ENCODE data around the gene PLA2G1B. TPM values are rescaled to one million over a fixed set of nuclear protein-coding genes. Genes with fewer than 3 reads are reported as not detected.

The PLA2G1B gene
- total and polyA plus RNA-seq, 8 donors = 1.1 to 76.9 (median 1.8) TPM

DNA sequence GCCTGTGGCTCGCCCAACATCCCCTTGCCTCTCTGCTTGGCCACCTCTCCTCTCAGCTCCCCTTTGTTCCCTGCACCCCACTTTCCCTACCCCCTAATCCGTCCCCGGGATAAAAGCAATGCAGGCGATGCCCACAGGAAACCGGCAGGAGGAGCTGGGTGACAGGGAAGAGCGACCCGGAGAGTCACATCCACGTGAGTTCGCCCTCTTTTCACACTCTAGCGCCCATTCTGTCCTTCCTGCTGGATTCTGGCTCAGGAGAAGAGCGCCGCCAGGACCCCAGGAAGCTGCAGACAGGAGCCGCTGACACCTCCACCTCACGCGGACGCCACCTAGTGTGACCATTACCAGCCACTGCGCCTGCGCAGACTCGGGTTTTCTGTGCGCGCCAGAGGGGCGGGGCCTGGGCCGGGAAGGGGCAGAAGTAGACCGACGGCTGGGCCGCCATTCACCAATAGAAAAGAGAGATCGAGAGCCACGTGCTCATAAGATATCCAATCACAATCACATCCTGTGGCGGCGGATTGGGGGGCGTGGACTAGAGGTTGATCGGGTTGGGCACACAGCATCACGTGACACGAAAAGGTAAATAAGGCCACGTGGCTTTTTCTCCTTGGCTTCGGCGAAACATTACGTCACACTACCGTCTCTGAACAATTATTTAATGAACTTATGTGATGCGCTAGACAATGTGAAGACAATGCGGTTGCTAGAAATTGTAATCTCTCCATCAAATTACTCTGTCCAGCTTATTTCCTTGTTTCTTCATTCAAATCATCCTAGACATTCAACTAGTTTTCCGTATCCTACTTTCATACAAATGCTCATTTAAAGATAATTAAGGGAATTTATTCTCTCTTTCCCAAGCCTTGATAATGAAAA, 10.1 kb downstream of the PLA2G1B start:
- ATAC-seq (peak; percentile 98), DNase-seq (peak; percentile 94 to 99 (median 98))
- Histone ChIP-seq H3K4me3 (peak overlapping the region; percentile 42 to 56), H3K9me3 (no peaks in the 10 kb centered on the region), H3K27ac (peak overlapping the region; percentile 84 to 85), H3K36me3 (no peaks in the 10 kb centered on the region), H3K27me3 (no peaks in the 10 kb centered on the region), H3K4me1 (peaks cover 0 to 15% of the 10 kb centered on the region in 2 donors)
- TF ChIP-seq CTCF (IDR thresholded peaks at IDR 0.05) = peak; percentile 33 to 54
- intact Hi-C loops (cut with DNase I) = no loop called here

DNA sequence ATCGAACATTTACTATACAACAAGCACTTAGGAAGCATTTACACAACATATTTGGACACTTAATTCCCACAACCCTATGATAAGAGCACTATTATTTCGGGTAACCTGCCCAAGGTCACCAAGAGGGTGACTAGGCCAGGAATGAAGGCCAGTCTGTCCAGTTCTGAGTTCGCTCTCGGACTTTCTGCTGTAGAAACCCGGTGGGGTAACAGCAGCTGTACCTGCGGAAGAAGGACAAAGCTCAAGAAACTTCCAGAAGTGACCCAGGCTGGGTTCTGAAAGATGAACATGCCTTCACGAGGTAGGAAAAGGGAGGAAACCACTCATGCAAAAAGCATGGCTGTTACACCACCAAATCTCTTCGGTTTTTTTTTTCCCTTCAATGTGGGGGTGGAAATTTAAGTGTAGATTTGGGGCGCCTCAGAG, 10.8 kb downstream of the PLA2G1B start:
- Histone ChIP-seq H3K4me1 (peaks cover 0 to 15% of the 10 kb centered on the region in 2 donors), H3K9me3 (no peaks in the 10 kb centered on the region), H3K27ac (peak overlapping the region; percentile 84 to 85), H3K36me3 (no peaks in the 10 kb centered on the region), H3K27me3 (no peaks in the 10 kb centered on the region), H3K4me3 (peak overlapping the region; percentile 42 to 56)
- intact Hi-C loops (cut with DNase I) = no loop called here
- DNase-seq (no peak), ATAC-seq (peak; percentile 24)
- no peak for TF ChIP-seq CTCF (IDR thresholded peaks at IDR 0.05)

DNA sequence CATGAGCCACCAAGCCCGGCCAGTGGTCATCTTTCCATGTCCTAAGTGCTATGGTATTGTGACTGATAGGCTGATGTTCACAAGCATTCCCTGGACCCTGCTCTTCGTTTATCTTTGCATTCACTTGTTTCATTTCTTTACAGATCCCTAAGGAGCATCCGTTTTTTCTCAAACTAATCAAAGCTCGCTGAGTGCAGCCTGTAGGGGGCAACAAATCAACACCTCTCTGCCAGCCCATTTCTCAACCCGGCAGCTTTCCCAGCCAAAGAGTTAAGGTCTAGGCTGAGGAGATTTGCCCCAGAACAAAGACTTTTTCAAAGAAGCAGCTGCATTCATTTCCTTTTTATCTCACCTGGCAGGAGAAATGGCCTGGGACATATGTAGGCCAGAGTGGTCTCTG, 13.4 kb downstream of the PLA2G1B start:
- no peak overlapping the region for H3K4me3 ChIP-seq
- no peaks in the 10 kb centered on the region for H3K36me3 ChIP-seq
- DNase-seq = no peak
- H3K4me1 ChIP-seq = peaks cover 0 to 15% of the 10 kb centered on the region in 2 donors
- no peak for TF ChIP-seq CTCF (IDR thresholded peaks at IDR 0.05)
- H3K27ac ChIP-seq = no peak overlapping the region
- ATAC-seq = no peak
- no peaks in the 10 kb centered on the region for H3K27me3 ChIP-seq
- no peaks in the 10 kb centered on the region for H3K9me3 ChIP-seq
- intact Hi-C loops (cut with DNase I) = no loop called here

DNA sequence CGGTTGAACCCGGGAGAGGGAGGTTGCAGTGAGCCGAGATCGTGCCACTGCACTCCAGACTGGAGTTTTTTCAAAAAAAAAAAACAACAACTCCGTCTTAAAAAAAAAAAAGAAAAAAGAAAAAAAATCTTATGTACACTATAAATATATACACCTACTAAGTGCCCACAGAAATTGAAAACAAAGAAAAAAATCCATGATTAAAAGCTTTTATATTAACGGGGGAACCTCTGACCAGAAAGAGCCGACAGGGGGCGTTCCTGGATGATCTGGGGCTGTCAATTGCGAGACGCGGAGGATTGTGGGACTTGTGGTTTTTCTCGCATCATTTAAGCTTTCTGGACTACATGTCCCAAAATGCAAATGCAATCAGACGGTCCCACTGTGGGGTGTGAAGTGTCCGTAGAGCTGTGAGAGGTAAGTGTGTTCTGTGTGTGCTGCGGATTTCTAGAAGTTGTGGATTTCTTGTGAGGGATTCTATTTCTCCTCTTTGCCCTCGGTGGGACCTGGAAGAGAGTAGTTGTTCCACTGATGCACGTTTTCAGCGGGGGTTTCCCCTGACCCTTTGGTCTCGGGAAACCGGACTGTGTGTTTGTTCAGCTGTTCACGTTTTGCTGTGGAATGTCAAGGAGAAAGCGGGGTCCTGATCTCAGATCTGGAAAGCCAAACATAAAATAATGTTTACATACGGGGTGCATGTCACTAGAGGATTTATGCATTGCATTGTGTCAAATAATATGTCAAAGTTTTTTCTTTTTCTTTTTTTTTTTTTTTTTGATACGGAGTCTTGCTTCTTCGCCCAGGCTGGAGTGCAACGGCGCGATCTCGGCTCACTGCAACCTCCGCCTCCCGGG, 25.4 kb downstream of the PLA2G1B start, which contains the start of gene SIRT4:
TSS of gene SIRT4 (plus strand) at position 360 of the 854 bp plus-strand sequence. CDS start 1,241 bp downstream, outside the sequence.
- Histone ChIP-seq H3K4me3 (peak within 1 kb of the TSS; percentile 41 to 70), H3K36me3 (no peaks in the 10 kb centered on the region), H3K9me3 (no peaks in the 10 kb centered on the region), H3K4me1 (peaks cover 0 to 11% of the 10 kb centered on the region in 2 donors), H3K27ac (peak within 1 kb of the TSS; percentile 68 to 73), H3K27me3 (no peaks in the 10 kb centered on the region)
- peak; percentile 67 to 78 for TF ChIP-seq CTCF (IDR thresholded peaks at IDR 0.05)
- peak; percentile 99 for ATAC-seq
- DNase-seq = peak in 3 of 4 donors; percentile 89 to 94 (median 90)
- intact Hi-C loops (cut with DNase I) = no loop called here

Data from left lung (tissue), 10 donors.